NOMO-1 treated with DMSO at 0.1 percent for 48 hours (cell line): ENCODE results near the gene ABHD17A.

Source experiments
- DNase-seq: peaks from one replicate; lab custom pipeline; 2025; ENCODE audit not compliant: unreplicated experiment; lab: John Stamatoyannopoulos, UW

Gene ABHD17A

DNA sequence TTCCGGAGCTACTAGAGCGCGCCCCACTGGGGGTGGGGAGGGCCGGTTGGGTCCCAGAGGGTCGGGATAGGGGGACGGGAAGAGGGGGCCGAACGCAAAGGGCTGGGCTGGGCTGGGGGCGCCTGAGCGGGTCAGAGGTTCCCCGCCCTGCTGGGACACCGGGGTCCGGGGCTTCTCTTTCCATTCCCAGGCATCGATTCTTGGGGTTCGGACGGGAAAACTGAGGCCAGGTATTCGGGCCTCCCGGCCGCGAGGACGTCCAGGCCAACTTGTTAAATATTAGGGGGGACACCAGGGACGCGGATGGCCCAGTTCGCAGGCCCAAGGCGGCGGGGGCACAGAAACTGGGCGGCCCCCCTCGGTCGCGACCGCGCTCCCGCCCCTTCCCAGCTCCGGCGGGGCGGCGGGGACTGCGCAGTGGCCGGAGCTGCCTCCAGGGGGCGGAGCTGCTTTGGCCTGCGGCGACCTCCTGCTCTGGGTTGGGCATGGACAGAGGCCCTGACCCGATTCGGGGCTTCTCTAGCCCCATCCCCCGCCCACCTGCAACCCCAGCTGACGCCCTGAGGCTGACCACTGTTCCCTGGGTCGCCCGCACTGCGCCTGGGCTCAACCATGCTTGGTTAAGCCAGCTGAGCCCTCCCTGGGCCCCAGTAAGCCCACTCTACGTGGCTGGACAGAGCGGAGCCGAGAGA lies 20.7 kb downstream of the ABHD17A start:
- DNase-seq, result peak; percentile 68

DNA sequence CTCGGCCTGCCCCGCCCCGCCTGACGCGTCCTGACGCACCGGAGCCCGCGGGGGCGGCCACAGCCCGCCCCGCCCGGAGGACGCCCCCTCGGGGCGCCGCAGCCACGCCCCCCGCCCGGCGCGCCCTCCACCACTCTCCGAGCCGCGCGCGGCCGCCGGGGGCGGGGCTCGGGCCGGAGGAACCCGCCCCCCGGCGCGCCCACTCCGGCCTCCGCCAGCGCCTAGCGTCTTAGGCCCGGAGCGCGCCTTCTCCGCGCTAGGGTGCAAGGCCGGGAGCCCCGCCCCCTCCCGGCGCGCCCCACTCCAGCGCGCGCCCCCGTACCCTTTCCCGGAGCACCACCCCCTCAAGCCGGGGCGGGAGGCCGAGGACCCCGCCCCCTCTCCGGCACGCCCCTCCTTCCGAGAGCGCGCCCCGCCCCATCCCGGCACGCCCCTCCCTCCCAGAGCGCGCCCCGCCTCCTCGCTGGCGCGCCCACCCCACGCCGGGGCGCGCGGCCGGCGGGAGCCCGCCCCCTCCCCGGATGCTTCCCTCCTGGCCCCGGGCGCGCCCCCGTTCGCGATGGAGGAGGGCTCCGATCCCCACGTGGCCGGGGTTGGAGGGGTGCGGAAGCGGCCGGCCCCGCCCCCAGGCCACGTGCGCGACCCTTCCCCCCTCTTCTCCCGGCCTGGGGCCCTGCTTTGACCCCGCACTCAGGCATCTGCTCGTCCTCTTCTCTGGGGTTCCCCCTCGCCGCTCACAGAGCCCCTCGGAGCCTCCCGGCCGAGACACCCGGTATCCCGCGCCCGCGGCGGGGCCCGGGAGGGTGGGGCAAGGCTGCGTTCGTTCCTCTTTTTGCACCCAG lies 21.4 kb downstream of the ABHD17A start:
- peak; percentile 89 for DNase-seq

DNA sequence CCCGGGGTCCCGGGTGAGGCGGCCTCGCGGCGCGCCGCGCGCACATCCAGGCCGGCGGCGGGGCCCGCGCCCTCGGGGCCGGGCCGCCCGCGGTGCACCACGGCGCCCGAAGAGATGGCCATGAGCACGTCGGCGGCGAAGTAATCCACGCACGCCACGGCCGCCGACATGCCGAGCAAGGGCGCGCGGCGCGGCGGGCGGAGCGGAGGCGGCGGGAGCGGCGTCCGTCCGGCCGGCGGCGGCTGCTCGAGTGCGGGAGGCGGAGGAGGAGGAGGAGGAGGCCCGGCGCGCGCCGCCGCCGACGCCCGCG lies 22.0 kb downstream of the ABHD17A start, which contains the start of gene KLF16:
Gene KLF16, minus strand, starts transcription at position 252 of the 310 bp plus-strand sequence. Its CDS starts 82 bp downstream, at position 170.
- no peak for DNase-seq

DNA sequence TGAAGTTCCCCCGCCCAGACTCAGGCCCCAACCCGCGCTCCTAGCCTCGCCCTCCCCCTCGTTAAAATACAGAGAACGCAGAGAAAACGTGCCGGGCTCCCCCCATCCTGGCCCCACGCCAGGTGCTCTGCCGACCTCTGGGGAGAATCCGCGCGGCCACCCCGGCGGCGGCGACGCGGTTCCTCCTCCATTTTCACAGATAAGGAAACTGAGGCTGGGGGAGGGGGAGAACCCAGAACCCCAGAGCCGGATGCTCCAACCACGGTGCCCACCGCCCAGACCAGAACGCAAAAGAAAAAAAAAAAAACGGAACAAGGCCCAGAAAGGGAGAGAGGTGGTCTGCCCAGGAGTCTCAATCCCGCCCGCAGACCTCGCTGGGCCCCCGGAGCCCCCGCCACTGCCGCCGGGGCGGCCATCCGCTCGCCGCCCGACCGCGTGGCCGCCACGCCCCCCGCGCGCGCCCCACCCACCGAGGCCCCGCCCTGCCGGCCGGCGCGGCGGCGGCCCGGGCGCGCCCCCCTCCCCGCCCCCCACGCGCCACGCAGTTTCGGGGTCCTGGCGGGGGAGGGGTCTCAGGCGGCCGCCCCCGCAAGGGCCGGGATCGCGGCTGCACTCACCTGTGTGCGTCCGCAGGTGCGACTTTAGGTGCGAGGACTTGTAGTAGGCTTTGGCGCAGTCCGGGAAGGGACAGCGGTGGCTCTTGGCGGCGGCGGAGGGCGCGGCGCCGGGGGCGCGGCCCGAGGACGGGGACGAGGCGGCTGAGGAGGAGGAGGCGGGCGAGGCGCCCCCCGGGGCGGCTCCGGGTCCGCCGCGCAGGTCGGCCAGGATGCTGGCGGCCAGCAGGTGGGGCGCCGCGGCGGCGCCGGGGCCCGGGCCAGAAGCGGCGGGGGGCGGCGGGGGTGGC lies 22.6 kb downstream of the ABHD17A start:
- no peak for DNase-seq

DNA sequence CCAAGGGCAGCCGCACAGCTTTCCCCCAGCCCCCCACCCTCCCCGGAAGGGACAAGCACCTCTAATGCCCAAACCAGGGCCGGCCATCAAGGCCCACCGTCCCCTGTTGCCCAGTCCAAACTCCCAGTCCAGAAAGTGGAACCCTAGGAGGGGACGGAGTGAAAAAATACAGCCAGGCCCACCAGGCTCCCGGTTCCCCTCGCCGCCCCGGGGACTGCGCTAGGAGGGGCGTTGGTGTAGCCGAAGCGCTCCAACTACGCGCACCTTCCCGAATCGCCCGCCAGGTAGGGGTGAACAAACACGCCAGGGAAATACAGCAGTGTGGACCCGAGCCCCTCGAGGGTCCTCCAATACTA lies 23.2 kb downstream of the ABHD17A start:
- no peak for DNase-seq

DNA sequence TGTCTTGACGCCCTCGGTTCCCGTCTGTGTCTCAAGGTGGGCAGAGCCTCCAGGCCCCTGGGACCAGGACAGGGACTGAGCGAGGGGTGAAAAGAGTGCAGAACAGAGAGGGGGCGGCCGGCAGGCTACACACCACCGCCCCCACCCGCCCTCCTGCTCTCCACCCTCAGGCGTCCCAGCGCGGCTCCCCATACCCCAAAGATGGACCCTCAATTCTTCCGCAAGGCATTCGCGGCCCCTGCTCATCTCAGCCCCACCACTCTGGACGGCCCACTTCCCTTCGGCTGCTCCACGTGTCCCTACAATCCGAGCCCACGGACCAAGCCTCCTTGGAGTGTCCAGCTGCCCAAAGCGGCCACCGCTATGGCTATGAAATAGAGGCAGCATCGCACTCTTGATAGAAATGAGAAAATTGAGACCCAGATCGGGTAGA lies 23.7 kb downstream of the ABHD17A start:
- no peak for DNase-seq

DNA sequence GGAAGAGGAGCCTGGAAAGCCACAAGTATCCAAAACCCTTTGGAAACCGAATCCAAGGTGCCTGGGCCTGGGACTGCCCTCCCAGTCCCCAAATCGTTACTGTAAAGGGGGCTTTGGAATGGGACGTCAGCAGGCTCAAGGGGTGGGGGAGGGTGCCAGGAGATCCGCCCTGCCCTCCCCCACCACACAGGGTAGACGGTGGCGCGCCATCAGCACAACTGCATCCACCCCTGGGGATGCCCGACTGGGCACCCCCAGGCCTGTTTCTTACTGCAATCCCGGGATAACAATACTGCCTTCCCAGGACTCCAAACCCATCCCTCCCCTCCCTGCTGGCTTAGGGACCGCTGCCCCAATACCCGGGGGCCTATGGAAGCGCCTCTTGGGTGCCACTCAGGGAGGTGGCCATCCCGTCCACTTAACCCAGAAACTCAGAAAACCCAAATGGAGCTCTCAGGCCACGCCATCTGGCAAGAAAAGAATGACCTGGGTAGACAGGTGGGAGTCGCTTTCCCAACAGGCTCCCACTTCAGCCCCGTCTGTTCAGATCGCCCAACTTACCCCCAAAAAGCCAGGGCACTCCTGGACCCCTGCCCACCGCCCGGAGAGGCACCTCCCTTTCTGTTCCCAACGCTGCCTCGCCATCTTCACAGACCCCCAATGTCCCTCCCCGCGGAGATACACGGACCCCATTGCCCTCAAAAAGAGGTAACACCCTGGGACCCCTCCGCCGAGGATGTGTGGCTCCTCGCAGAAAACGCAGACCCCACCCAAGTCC lies 24.3 kb downstream of the ABHD17A start:
- no peak for DNase-seq

DNA sequence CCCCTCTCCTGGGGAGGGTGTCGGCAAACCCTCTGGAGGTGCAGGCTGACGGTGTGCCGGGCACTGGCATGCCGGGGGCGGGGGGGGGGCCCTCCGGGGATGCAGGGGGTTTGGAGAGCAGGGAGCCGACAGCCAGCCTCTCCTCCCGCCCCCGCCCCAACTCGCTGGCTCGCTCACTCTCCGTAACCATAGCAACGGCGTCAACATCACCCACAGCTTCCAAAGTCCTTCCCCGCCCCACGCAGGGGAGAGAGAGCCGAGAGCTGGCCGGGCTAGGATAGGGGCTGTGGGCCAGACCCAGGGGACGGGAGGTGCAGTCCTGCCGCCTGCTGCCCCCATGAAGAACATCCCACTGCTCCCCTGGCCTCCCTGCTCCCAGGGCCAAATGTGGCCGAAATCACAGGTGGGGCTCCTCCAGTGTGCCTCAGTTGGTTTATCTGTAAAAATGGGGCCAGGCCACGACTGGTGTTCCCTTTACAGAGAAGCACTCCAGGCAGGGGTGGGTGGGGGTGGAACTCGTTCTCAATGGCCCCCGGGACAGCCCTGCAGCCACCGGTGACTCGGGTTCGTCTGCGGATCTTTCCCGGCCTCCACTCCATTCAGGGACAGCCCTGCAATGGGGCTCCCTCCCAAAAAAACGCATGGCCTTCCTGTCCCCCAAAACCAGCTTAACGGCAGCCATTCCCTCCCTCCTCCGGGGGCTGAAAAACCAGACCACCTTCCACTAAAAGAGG lies 25.1 kb downstream of the ABHD17A start:
- no peak for DNase-seq

DNA sequence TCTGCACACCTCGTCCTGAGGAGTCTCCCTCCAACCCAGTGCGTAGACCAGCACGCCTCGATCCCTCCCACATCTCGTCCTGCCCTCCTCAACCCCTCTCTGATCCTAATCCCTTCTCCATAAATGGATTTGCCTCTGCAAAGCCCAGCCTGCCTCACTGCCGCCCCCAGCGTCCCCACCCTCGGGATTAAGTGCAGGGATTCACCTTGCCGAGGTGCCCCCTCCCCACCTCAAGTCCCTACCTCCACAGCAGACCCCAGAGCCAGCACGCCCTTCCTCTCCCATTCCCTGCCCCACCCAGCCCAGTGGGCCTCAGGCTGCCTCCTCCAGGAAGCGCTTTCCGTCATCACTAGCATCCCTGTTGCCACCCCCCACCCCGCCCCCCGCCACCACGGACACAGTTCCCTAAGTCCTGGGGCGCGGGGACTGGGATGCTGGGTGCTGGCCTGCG lies 25.9 kb downstream of the ABHD17A start:
- DNase-seq, result no peak

DNA sequence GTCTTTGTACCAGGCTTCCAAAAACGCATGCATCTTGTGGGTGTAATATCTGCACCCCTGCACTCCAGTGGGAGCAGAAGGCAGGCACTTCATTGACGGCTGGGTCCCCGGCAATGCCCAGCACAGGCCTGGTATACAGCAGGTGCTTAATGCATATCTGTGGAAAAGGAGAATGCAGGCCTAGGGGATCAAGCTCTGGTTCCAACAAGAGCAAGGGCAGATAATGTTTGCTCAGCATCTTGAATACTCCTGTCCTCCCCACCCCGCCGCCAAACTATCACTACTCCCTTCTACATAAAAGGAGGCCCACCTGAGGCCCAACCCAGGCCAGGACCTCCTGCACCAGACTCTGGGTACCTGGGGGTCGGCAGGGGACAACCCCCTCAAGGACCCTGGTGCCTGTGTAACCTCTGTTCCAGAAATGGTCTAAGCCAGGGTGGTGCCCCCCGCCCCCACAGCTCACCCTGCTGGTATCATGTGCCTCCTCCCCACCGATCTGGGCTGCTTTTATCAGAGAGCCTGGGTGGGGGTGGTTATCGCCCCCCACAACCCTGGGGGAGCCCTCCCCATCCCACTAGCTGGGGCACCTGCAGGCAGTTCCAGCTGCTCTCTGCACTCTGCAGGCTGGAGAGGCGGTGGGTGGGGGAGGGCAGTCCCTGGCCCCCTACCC lies 26.7 kb downstream of the ABHD17A start:
- DNase-seq, result no peak

DNA sequence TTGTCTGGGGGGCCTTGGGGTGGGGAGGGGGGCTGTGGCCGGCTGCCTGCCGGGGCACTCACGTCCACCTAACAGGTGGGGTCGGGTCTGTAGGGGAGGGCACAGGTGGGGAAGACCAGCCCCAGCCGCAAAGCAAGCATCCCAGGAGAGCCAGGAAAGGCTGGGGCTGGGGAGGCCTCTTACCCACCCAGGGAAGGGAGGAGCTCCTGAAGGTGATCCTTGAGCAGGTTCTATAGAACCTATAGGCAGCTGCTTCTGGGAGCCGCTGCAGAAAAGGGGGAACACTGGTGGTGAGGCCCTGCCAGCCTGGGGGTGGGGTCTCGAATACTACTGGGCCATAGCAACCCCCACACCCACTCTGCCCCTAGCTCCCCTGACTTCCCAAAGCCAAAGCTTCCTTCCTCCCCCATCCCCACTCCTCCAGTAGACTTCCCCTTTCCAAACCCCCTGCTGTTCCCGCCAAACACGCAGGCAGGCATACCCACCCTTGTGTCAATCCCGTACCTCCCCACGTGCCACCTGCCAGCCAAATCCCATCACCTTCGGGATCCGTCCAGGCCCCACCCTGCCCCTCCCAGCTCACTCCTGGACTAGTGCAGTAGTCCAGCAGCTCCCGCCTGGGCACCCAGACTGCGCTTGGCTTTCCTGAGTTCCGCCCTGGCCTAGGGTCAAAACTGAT lies 27.5 kb downstream of the ABHD17A start:
- DNase-seq, result no peak

DNA sequence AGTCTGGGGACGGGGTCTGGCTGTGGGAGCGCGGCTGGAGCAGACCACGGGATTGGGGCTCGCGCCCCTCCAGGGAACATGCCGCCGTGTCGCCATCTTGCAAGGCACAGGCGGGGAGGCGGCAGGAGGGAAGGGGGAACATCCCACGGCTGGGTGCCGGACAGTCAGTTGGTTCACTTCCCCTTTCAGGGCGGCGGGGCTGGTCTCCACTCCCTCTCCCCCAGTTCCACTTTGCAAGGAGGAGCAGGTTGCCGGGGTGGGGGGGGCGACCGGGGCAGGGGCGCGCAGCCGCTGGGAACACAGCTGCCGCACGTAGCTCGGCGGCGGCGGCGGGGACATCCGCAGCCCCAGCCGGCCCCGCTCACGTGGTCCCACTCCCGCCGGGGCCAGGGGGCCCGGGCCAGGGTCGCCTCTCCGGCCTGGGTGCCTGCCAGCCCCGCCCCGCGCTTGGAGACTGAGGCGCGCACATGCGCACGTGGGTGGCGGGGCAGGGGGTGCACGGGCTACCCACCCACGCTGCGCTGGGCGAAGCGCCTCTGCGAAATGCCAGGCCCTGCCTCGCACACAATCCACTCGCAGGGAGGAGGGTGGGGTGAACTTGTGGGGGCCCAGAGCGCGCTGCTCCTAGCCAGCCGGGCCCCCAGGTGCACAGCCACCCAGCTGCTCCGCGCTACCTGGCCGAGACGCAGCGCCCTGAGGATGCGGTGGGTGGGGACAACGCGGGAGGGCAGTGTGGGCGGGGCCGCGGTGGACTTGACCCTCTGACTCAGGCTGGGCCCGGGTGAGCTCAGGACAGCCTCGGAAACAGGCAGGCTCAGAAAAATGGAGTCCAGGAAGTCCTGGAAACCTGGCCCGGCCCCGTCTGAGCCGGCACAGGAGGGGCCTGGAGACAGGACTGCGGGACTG lies 28.3 kb downstream of the ABHD17A start:
- DNase-seq, result peak; percentile 89

DNA sequence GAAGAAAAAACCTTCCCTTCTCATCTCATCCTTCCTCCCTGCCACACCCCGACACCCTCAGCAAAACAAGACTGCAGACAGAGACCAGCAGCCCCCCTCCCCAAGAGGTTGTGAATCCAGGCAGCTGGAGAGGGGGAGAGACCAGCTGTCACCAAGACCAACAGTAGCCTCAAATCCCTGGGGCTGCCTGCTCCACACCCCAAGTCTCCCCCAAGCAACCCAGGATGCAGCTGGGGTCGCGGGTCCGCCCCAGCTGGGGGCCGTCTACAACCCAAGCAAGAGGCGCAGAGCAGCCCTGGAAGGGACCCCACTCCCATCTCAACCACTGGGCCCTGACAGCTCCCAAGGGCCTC lies 29.0 kb downstream of the ABHD17A start:
- DNase-seq, result no peak

DNA sequence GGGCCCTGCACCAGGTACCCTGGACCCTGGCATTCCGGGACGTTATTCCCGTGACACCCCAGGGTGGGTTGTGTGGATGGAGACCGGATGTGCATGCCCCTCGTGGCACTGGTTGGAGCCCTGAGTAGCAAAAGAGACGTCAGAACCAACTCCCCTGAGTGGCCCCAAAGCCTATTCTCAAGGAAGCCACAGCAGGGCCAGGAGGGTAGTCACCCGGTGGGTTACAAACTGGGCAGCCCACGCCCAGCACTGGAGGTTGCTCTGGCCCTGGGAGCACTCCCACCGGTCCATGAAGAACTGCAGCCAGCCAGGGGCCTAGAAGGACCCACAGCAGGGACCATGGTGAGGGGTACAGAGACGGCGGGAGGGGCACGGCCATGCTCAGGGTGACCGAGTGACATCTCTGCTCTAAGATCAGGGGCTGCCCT lies 29.5 kb downstream of the ABHD17A start:
- peak; percentile 22 for DNase-seq

DNA sequence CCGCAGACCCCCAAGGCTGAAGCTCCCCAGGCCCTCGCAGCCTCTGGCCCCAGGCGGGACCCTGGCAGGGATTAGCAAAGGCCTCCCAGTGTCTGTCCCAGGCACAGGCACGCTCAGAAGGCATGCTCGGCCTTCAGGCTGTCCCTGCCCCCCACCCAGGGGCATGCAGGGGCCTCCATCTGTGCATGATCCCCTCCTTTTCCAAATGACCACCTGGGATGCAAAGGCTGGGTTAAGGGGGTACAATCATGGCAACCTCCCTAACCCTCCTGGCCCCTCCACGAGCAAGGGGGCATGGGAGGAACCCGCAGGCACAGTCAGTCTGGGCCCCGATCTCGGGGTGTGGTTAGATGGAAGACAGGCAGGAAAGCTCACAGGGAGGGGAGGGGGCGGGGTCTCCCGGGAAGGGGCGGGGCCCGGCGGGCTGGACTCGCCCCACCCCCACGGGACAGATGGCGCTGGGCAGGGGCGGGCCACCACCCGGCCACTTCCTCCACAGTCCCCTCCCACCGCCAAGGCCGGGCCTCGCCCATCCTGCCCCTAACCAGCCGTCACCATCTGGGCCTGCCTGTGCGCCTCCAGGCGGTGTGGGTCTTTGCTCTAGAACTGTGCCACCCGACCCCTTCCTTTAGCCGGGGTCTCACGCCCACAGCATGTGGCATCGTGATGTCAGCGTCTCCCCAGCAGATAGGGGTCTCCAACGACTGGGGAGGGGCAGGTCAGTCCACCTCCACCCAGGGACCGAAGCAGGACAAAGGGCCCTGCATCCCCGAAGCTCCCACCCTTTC lies 30.1 kb downstream of the ABHD17A start:
- peak; percentile 93 for DNase-seq

DNA sequence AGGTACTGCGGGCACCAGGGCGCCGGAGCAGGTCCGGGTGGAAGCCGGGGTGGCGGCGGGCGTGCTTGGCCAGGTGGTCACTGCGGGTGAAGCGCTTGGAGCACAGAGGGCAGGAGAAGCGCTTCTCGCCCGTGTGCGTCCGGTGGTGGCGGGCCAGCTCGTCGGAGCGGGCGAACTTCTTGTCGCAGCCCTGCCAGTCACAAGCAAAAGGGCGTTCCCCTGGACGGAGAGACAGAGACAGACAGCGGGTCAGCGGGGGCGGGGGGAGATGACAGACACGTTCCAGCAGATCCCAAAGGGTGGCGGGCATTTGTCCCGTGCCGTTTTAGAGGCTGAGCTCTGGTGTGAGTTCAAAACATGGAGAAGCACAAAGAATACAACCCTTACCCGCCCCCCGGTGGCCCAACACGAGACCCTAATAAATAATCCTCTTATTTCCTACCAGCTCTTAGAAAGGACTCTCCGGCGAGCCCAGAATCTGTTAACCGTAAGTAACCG lies 30.7 kb downstream of the ABHD17A start:
- DNase-seq, result peak; percentile 69

DNA sequence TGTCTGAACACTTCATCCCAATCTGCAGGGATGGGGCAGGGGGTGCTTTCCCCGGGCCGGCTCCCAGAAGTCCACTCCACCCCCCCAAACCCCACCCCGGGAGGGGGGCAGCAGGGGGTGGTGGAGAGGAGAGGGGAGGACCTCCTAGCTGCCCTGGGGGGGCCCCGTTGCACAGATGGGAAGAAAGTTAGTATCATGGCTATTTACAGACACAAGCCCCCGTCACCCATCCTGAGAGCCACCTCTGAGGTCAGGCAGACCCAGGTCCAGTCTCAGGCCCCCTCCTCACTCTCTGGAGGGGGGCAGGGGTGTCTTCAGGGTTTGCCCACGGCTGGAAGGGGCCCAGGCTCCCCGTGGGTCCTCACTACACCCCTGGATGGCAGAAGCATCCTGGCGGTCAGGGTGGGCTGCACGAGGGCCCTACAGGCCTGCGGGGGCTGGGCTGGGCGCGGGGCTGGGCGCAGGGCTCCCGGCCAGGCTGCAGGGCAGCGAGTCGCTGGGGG lies 31.2 kb downstream of the ABHD17A start:
- DNase-seq, result no peak
